Measurements from ENCODE around the gene PCED1A. TPM values are rescaled to one million over a fixed set of nuclear protein-coding genes. Genes with fewer than 3 reads are reported as not detected.
A peak's percentile ranks its signal among the peaks of the same experiment; 100 is the strongest.

PCED1A gene
- total RNA-seq, 4 donors from 2014 or later = 13.8 to 23.2 (median 16.7) TPM

DNA sequence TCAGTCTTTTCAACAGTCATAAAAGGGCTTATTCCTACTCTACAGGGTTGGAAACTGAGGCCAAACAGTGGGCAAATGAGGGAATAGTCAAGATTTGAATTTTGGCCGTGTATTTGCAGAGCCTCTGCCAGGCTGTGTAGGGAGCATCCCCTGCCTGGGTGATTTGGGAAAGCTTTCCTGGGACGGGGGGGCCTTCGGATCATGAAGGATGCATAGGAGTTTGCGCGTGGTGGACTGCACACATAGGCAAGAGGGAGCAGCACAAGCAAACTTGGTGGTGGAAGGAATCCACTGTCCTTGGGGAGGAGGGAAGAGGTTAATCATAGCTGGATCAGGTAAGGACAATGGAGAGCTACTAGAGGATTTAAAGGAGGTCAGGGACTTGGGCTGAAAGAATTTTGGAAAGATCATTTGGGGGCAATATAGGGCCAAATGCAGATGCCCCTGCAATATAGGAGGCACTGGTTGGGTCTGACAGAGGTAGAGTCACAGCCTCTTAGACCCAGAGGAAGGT is 35.3 kb upstream of the PCED1A start:
- peaks cover 0 to 82% (median 29%) of the 10 kb centered on the region in 3 donors for H3K4me1 ChIP-seq
- H3K9me3 ChIP-seq = no peaks in the 10 kb centered on the region
- H3K27me3 ChIP-seq = peaks cover 10% of the 10 kb centered on the region
- WGBS, 2 donors (ENCODE audit: low coverage in 1 of 2) = 88 to 100% methylated on average over 1 to 4 of the region's 5 CpGs
- H3K27ac ChIP-seq = no peak overlapping the region
- no peaks in the 10 kb centered on the region for H3K36me3 ChIP-seq
- TF ChIP-seq, protein P1, sequence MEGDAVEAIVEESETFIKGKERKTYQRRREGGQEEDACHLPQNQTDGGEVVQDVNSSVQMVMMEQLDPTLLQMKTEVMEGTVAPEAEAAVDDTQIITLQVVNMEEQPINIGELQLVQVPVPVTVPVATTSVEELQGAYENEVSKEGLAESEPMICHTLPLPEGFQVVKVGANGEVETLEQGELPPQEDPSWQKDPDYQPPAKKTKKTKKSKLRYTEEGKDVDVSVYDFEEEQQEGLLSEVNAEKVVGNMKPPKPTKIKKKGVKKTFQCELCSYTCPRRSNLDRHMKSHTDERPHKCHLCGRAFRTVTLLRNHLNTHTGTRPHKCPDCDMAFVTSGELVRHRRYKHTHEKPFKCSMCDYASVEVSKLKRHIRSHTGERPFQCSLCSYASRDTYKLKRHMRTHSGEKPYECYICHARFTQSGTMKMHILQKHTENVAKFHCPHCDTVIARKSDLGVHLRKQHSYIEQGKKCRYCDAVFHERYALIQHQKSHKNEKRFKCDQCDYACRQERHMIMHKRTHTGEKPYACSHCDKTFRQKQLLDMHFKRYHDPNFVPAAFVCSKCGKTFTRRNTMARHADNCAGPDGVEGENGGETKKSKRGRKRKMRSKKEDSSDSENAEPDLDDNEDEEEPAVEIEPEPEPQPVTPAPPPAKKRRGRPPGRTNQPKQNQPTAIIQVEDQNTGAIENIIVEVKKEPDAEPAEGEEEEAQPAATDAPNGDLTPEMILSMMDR (IDR thresholded peaks at IDR 0.05) = no peak
- no peak for TF ChIP-seq POLR2AphosphoS5 (IDR thresholded peaks at IDR 0.05)
- no peak for TF ChIP-seq EP300 (IDR thresholded peaks at IDR 0.05)
- no peak for TF ChIP-seq POLR2A (IDR thresholded peaks at IDR 0.05)
- no peak for ATAC-seq
- H3K4me3 ChIP-seq = no peak overlapping the region

DNA sequence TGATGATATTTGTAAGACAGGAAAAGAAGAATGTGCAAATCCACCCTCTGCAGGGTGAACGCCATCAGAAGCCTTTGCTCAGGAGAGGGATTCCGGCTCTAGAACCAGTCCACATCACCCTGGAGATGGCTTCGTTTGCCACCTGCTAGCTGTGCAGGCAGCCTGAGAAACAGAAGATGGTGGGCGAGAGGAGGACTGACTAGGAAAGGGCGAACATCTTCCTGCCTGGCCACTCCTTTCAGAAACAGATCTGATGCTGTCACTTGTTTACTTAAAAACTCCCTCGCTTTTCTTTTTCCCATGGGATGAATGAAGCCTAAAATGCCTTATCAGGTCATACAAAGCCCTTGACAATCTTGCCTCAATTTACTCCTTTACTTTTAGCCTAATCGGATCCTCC is 34.0 kb upstream of the PCED1A start:
- Histone ChIP-seq H3K9me3 (no peaks in the 10 kb centered on the region), H3K4me1 (peaks cover 0 to 74% (median 29%) of the 10 kb centered on the region in 3 donors), H3K27ac (peak overlapping the region in 1 of 4 donors; percentile 87), H3K36me3 (no peaks in the 10 kb centered on the region), H3K4me3 (peak overlapping the region; percentile 83 to 96), H3K27me3 (peaks cover 10% of the 10 kb centered on the region)
- TF ChIP-seq POLR2AphosphoS5 (IDR thresholded peaks at IDR 0.05) (no peak), EP300 (IDR thresholded peaks at IDR 0.05) (no peak), POLR2A (IDR thresholded peaks at IDR 0.05) (no peak)
- TF ChIP-seq, protein P1 (IDR thresholded peaks at IDR 0.05) = no peak
- WGBS, 2 donors (ENCODE audit: low coverage in 1 of 2) = 14 to 18% methylated on average over 7 of the region's 7 CpGs
- no peak for ATAC-seq

DNA sequence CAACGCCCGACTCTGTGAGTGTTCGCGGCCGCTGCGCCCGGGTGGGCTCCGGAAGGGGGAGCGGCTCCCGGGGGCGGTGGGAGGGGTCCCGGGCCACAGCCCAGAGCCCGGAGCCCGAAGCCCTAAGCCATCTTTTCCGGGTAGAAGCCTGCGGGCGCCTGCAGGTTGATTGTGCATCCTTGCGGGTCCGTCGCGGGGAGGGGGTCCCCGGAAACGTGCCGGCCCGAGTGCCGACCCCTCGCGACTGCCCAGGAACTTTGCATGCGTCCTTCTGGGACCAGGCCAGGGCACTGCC is 33.2 kb upstream of the PCED1A start:
- no peak for ATAC-seq

DNA sequence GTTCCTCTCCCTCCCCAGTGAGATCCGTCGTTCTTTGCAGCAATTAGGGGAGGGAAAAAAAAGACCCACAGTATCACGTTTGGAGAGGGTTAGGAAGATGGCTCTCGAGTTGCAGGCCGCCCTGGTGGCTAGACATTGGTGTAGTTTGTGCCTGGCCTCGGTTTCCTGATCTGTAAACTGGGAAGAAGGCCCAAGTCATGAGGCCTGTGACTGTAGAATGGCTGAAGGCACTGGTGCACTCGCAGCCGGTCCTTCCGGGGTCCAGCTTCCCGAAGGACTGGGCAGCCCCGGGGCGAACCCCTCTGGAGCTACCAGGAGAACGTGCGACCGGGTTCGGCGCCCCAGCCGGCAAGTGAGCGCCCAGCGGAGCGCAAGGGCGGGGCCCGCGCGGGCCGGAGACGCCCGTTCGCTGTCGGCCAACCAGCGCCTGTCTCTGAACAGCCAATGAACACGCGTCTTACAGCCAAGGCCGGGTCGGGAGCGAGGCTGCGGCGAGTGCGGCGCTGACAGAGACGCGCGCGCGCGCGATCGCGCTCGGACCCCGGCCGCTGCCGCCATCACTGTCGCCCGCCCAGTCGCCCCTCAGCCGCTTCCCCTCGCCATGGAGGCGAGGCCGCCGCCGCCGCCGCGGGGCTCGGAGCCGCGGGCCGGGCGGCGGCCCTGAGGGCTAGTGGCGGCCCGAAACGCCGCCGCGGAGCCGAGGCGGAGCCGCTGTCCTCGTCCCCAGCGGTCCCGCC is 32.7 kb upstream of the PCED1A start, which contains the start of gene PTPRA:
TSS of gene PTPRA (plus strand) at position 472 of the 737 bp plus-strand sequence. CDS start 90,797 bp downstream, outside the sequence.
- TF ChIP-seq EP300 (IDR thresholded peaks at IDR 0.05) = no peak
- peak; percentile 88 to 89 for TF ChIP-seq POLR2A (IDR thresholded peaks at IDR 0.05)
- TF ChIP-seq POLR2AphosphoS5 (IDR thresholded peaks at IDR 0.05) = peak; percentile 79
- TF ChIP-seq, protein P1 (IDR thresholded peaks at IDR 0.05) = peak in 1 of 4 experiments; percentile 3
- Histone ChIP-seq H3K4me1 (peaks cover 0 to 61% (median 29%) of the 10 kb centered on the region in 3 donors), H3K4me3 (peak within 1 kb of the TSS; percentile 83 to 96), H3K9me3 (no peaks in the 10 kb centered on the region), H3K27ac (peak within 1 kb of the TSS in 3 of 4 donors; percentile 86 to 92 (median 87)), H3K27me3 (peaks cover 10% of the 10 kb centered on the region), H3K36me3 (no peaks in the 10 kb centered on the region)
- peak; percentile 99 for ATAC-seq
- 0% methylated on average over 3 of the region's 83 CpGs; no CpG with 5 or more reads in 1 of the 2 donors for WGBS, 2 donors (ENCODE audit: low coverage in 1 of 2)

More for the DNA sequence above, 33.2 kb upstream of the PCED1A start:
- 0% methylated on average over 2 of the region's 29 CpGs; no CpG with 5 or more reads in 1 of the 2 donors for WGBS, 2 donors (ENCODE audit: low coverage in 1 of 2)
- Histone ChIP-seq H3K36me3 (no peaks in the 10 kb centered on the region), H3K4me1 (peaks cover 0 to 67% (median 29%) of the 10 kb centered on the region in 3 donors), H3K9me3 (no peaks in the 10 kb centered on the region), H3K27me3 (peaks cover 10% of the 10 kb centered on the region), H3K4me3 (peak overlapping the region; percentile 83 to 96), H3K27ac (peak overlapping the region in 3 of 4 donors; percentile 86 to 92 (median 87))
- TF ChIP-seq, protein P1 (IDR thresholded peaks at IDR 0.05) = no peak
- TF ChIP-seq EP300 (IDR thresholded peaks at IDR 0.05) = no peak
- TF ChIP-seq POLR2AphosphoS5 (IDR thresholded peaks at IDR 0.05) = no peak
- TF ChIP-seq POLR2A (IDR thresholded peaks at IDR 0.05) = no peak

Data from gastroesophageal sphincter (tissue), 4 donors.